ENCODE results near the gene SLC10A6. TPM values are rescaled to one million over a fixed set of nuclear protein-coding genes. Genes with fewer than 3 reads are reported as not detected.
A peak's percentile ranks its signal among the peaks of the same experiment; 100 is the strongest.

SLC10A6 gene
- total RNA-seq (under 1 TPM; 0.14 to 1.00 (median 0.26) TPM), polyA plus RNA-seq (under 1 TPM; 0.19 to 0.35 TPM)

GRCh38 chr4:86848732-86849619 is at the start of gene SLC10A6:
Gene SLC10A6 (minus strand): TSS chr4:86849384. CDS start chr4:86849115, 269 bp downstream.
- Histone ChIP-seq H3K27ac (no peak within 1 kb of the TSS), H3K9me3 (no peaks in the 10 kb centered on the region), H3K4me1 (no peaks in the 10 kb centered on the region), H3K27me3 (no peaks in the 10 kb centered on the region), H3K4me3 (no peak within 1 kb of the TSS), H3K36me3 (no peaks in the 10 kb centered on the region)
- 81 to 85% methylated on average over 11 of the region's 11 CpGs for WGBS, 2 donors
- intact Hi-C loops (cut with DNase I), result no loop called here
- no peak for TF ChIP-seq CTCF (IDR thresholded peaks at IDR 0.05)
- no peak for DNase-seq
- FAIRE-seq, result no peak
- ATAC-seq, result no peak

DNA sequence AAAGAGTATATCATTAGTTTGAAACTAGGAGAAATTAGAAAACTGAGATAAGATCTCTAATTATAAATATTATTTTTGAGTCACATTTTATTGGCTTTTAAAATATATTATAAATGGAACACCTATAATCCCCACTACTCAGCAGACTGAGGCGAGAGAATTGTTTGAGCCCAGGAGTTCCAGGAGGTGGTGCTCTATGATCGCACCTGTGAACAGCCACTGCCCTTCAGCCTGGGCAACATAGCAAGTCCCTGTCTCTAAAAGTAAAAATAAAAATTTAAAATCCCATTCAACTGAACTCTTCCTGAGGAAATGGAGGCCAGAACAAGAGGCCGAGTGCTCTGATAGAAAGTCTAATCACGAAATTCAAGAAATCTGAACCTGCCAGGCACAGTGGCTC is 49.4 kb upstream of the SLC10A6 start:
- Histone ChIP-seq H3K27me3 (no peaks in the 10 kb centered on the region), H3K9me3 (no peaks in the 10 kb centered on the region), H3K27ac (no peak overlapping the region), H3K4me1 (no peaks in the 10 kb centered on the region), H3K4me3 (no peak overlapping the region), H3K36me3 (no peaks in the 10 kb centered on the region)
- intact Hi-C loops (cut with DNase I), result loop anchor here in 2 of 3 donors (5.0 to 10.0 kb wide), 2 partner anchors 401 to 404 kb away; no protein-coding TSS in a partner anchor
- WGBS, 2 donors, result 83 to 93% methylated on average over 4 of the region's 4 CpGs
- DNase-seq (no peak), FAIRE-seq (no peak), ATAC-seq (peak in 2 of 4 donors; percentile 41 to 51)
- TF ChIP-seq CTCF (IDR thresholded peaks at IDR 0.05), result no peak

- H3K9me3 ChIP-seq, result no peaks in the 10 kb centered on the region
- intact Hi-C loops (cut with DNase I), result loop anchor here in 2 of 3 donors (5.0 to 10.0 kb wide), 2 partner anchors 399 to 402 kb away; no protein-coding TSS in a partner anchor
- WGBS, 2 donors, result 51 to 52% methylated on average over 4 of the region's 4 CpGs
- no peak overlapping the region for H3K4me3 ChIP-seq
- no peaks in the 10 kb centered on the region for H3K4me1 ChIP-seq
- DNase-seq, result no peak
- no peak for TF ChIP-seq CTCF (IDR thresholded peaks at IDR 0.05)
- H3K27ac ChIP-seq, result no peak overlapping the region
- no peak for FAIRE-seq
- H3K36me3 ChIP-seq, result no peaks in the 10 kb centered on the region
- no peaks in the 10 kb centered on the region for H3K27me3 ChIP-seq
- no peak for ATAC-seq
Measured at GRCh38 chr4:86896596-86896995, 47.4 kb upstream of the SLC10A6 start.

DNA sequence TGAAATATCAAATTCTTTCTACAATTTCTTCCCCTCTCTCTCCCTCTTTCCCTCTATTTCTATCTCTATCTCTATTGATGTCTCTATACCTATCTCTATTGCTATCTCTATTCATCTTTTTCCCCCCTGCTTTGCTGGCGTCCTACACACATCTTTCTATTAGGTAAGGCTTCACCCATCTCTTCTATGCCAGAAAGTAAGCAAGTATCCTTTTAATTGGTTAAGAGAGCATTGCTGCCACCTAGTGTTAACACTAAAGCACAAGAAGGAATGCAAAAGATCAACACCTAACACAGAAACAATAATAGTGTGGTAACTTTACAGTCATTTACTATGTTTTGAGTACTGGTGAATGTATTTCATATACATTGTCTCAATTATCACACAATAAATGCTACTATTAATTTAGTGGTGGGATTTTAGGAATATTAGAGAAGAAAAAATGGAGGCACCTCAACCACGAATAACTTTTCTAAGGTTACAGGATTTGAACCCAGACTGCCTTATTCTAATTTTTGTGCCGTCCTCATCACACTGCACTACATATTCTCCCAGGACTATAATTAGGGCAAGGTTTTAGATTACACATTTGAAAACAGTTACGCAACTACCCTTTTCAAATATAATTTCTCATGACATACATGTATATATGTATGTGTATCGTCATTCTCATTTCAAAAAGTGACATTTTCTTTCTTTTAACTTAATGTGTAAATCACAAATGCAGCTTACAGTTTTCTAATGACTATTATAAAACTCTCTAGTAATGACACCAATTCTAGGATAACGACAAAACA is 46.7 kb upstream of the SLC10A6 start:
- 67 to 73% methylated on average over 6 of the region's 6 CpGs for WGBS, 2 donors
- FAIRE-seq, result peak; percentile 89
- peak in 3 of 4 donors; percentile 28 to 62 (median 57) for TF ChIP-seq CTCF (IDR thresholded peaks at IDR 0.05)

More for the DNA sequence above, 46.7 kb upstream of the SLC10A6 start:
- Histone ChIP-seq H3K27ac (no peak overlapping the region), H3K4me3 (no peak overlapping the region), H3K27me3 (no peaks in the 10 kb centered on the region), H3K4me1 (peaks cover 0 to 6% (median 0%) of the 10 kb centered on the region in 3 donors), H3K36me3 (no peaks in the 10 kb centered on the region), H3K9me3 (no peaks in the 10 kb centered on the region)
- ATAC-seq, result peak in 3 of 4 donors; percentile 43 to 52 (median 44)
- intact Hi-C loops (cut with DNase I), result loop anchor here in 2 of 3 donors (5.0 to 10.0 kb wide), 2 partner anchors 399 to 401 kb away; no protein-coding TSS in a partner anchor
- DNase-seq, result no peak

All from pancreas (tissue), 10 donors.